ENCODE data around the gene TBL1X. TPM values are rescaled to one million over a fixed set of nuclear protein-coding genes. Genes with fewer than 3 reads are reported as not detected.
A peak's percentile ranks its signal among the peaks of the same experiment; 100 is the strongest.
"Not testable (repeated sequence)": the region's sequence is repeated elsewhere in the genome, so short reads cannot be mapped to it uniquely, and the experiment has no call there.

Gene TBL1X
- total RNA-seq, 1 donor from 2014 or later = 15.4 TPM

DNA sequence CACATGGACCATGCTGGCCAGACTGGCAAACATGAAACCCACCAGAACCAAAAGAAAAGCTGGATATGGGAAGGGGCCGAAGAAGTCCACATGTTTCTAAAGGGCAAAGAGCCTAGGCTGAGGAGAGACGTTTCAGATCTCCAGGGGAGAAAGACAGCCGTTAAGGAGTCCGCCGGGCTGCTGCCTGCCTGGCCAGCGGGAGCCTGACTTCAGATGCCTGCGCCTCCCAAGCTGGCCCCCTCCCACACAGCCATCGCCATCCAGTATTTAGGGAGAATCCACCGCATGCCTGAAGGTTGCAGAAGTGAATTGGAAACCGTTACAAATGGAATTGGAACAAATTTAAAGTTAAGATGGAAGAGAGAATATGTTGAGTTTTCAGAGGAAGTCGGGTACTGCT, 2.9 kb downstream of the TBL1X start:
- H3K4me1 ChIP-seq = peaks cover 0 to 34% of the 10 kb centered on the region in 2 donors
- no peak for DNase-seq (ENCODE audit: low spot score in 2 of 2)
- TF ChIP-seq, protein P1, sequence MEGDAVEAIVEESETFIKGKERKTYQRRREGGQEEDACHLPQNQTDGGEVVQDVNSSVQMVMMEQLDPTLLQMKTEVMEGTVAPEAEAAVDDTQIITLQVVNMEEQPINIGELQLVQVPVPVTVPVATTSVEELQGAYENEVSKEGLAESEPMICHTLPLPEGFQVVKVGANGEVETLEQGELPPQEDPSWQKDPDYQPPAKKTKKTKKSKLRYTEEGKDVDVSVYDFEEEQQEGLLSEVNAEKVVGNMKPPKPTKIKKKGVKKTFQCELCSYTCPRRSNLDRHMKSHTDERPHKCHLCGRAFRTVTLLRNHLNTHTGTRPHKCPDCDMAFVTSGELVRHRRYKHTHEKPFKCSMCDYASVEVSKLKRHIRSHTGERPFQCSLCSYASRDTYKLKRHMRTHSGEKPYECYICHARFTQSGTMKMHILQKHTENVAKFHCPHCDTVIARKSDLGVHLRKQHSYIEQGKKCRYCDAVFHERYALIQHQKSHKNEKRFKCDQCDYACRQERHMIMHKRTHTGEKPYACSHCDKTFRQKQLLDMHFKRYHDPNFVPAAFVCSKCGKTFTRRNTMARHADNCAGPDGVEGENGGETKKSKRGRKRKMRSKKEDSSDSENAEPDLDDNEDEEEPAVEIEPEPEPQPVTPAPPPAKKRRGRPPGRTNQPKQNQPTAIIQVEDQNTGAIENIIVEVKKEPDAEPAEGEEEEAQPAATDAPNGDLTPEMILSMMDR (IDR thresholded peaks at IDR 0.05) = no peak
- H3K36me3 ChIP-seq = no peaks in the 10 kb centered on the region
- no peaks in the 10 kb centered on the region for H3K9me3 ChIP-seq
- peak overlapping the region; percentile 36 to 93 for H3K27ac ChIP-seq
- no peaks in the 10 kb centered on the region for H3K27me3 ChIP-seq
- H3K4me3 ChIP-seq = peak overlapping the region; percentile 63 to 70
- intact Hi-C loops (cut with DNase I) = loop anchor here (5.0 to 10.0 kb wide), 3 partner anchors 65 to 603 kb away; no protein-coding TSS in a partner anchor

DNA sequence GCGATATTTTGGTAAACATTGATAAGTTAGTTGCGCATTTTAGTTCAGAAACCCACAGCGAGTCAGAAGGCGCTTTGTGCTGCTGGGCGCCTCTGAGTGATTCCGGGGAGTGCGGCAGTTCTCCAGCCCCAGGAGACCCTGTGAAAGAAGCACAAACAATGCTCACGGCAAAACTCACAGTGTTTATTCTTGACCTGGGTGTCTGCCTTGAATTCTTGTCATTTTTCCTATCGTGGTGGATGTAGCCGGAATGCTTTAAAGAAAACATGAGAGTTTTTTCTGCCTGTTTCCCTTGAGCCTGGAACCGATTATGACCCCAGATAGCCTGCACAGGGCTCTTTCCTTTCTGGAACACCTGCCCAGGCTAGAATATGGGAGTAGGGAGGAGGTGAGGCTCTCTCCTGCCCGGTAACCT, 6.7 kb downstream of the TBL1X start:
- TF ChIP-seq, protein P1 (IDR thresholded peaks at IDR 0.05) = no peak
- Histone ChIP-seq H3K4me3 (no peak overlapping the region), H3K36me3 (no peaks in the 10 kb centered on the region), H3K27ac (no peak overlapping the region), H3K9me3 (no peaks in the 10 kb centered on the region), H3K27me3 (no peaks in the 10 kb centered on the region), H3K4me1 (peaks cover 0 to 18% of the 10 kb centered on the region in 2 donors)
- intact Hi-C loops (cut with DNase I) = no loop called here
- DNase-seq (ENCODE audit: low spot score in 2 of 2) = no peak

DNA sequence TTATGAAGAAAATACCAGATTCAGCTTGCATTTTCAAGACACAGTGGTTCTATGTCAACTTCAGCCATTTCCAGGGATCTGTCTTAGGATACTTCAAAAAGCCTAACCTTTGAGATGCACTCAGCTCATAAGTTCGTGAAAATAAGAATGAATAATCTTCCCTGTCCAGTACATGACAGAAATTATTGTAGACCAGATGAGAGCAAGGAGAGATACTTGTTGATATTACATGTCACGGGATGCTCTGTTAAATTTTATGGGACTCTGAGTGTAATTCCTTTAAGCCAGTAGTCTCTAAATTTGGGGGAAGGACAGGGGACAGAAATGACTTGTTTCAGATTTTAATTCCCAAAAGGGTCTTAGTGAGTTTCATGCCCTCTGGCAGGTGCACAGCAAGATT, 8.8 kb downstream of the TBL1X start:
- no peaks in the 10 kb centered on the region for H3K9me3 ChIP-seq
- TF ChIP-seq, protein P1 (IDR thresholded peaks at IDR 0.05) = no peak
- DNase-seq (ENCODE audit: low spot score in 2 of 2) = no peak
- intact Hi-C loops (cut with DNase I) = no loop called here
- H3K4me3 ChIP-seq = no peak overlapping the region
- peaks cover 0 to 8% of the 10 kb centered on the region in 2 donors for H3K4me1 ChIP-seq
- H3K27ac ChIP-seq = no peak overlapping the region
- H3K36me3 ChIP-seq = no peaks in the 10 kb centered on the region
- no peaks in the 10 kb centered on the region for H3K27me3 ChIP-seq

DNA sequence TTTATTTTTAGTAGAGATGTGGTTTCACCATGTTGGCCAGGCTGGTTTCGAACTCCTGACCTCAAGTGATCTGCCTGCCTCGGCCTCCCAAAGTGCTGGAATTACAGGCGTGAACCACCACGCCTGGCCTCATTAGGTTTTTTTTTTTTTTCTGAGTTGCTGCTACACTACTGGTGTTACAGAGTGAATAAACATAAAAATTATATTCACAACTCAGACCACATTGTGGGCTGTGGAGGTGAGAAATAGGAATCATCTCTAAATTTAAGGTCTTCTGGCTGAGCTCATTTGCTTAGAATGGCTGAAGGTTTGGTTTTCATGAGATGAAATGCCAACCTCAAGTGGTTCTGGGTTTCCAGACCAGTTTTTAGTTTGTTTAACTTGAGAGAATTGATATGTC, 10.6 kb downstream of the TBL1X start:
- intact Hi-C loops (cut with DNase I); H3K4me3 ChIP-seq; H3K27me3 ChIP-seq; H3K9me3 ChIP-seq; DNase-seq (ENCODE audit: low spot score in 2 of 2); H3K4me1 ChIP-seq; H3K27ac ChIP-seq; H3K36me3 ChIP-seq: not testable (repeated sequence)

DNA sequence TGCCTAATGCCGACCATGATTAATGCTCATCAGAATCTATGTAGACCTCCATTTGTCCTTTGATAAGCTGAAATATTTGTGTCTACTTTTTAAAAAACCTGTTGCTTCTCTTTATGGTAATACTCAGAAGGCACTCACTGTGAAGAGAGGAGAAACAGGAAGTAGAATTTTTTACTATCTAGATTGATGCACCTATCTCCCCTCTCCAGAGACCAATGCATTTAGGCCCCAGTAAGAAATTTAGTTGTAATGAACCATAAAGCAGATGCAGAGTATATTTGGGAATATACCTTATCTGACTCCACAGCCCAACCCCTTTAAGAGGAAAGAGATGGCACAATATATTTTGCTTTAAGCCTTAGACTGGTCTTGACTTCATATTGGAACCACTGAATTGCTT, 11.1 kb downstream of the TBL1X start:
- Histone ChIP-seq H3K36me3 (no peaks in the 10 kb centered on the region), H3K27me3 (no peaks in the 10 kb centered on the region), H3K9me3 (no peaks in the 10 kb centered on the region), H3K4me3 (no peak overlapping the region), H3K4me1 (peaks cover 0 to 3% of the 10 kb centered on the region in 2 donors), H3K27ac (no peak overlapping the region)
- TF ChIP-seq, protein P1 (IDR thresholded peaks at IDR 0.05) = no peak
- no peak for DNase-seq (ENCODE audit: low spot score in 2 of 2)
- intact Hi-C loops (cut with DNase I) = no loop called here

DNA sequence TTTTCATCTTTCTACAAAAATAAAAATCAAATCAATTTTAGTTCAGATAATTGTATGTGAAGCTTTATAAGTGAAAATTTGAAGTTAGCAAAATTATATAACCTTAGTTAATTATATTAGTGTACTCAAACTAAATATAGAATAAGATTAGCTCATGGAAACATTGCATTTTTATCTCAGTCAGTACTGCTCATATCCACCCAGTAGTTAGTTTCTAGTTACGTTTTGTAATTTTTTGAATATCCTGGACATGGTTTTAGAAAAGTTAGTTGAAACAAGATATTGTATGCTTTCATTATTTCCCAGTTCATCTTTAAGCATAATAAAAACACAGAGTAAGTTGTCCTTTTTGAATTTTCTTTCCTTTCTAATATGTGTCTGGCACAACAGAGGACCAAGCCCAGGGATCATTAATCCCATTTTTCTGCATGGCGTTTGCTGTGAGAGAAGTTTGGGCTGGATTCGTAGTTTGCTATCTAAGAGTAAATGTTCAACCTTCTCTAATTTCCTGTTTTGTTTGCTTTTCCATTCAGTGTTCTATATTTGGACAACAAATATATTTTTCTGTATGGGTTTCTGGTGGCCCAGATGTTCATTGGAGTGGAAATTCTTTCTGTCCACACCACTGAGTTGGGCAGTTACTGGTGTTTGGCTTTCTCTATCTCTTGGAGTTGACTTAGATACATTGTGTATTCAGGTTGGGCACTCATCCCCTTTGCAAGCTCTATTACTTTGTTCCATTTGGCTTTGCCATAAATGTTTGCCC, 12.1 kb downstream of the TBL1X start:
- intact Hi-C loops (cut with DNase I) = no loop called here
- no peak for DNase-seq (ENCODE audit: low spot score in 2 of 2)
- no peaks in the 10 kb centered on the region for H3K9me3 ChIP-seq
- H3K36me3 ChIP-seq = no peaks in the 10 kb centered on the region
- TF ChIP-seq, protein P1 (IDR thresholded peaks at IDR 0.05) = no peak
- H3K27ac ChIP-seq = no peak overlapping the region
- H3K4me1 ChIP-seq = peaks cover 4% of the 10 kb centered on the region in 2 donors
- H3K4me3 ChIP-seq = no peak overlapping the region
- H3K27me3 ChIP-seq = no peaks in the 10 kb centered on the region
